HG03342 (cell line): Measurements from ENCODE around the gene COA3.
"Not testable (repeated sequence)": the region's sequence is repeated elsewhere in the genome, so short reads cannot be mapped to it uniquely, and the experiment has no call there.

Experiments used
- ATAC-seq: cut with Tn5 transposase; IDR thresholded peaks from one replicate; pipeline ENCODE4 v1.9.1; 2021; ENCODE audit warnings: mild to moderate bottlenecking, moderate library complexity; ENCODE audit not compliant: unreplicated experiment

Gene COA3

GRCh38 chr17:42783062-42783790 is 15.3 kb downstream of the COA3 start:
- no peak for ATAC-seq

- no peak for ATAC-seq
These were observed 16.1 kb downstream of the COA3 start for GRCh38 chr17:42782166-42783061.

- no peak for ATAC-seq
These were observed 16.8 kb downstream of the COA3 start for GRCh38 chr17:42781639-42782165.

- no peak for ATAC-seq
These were observed 17.5 kb downstream of the COA3 start for GRCh38 chr17:42780851-42781638.

GRCh38 chr17:42779936-42780850 is 18.3 kb downstream of the COA3 start, which contains the start of gene WNK4:
WNK4 (plus strand) TSS chr17:42780610; CDS start chr17:42780699, 89 bp downstream.
- ATAC-seq: no peak

- ATAC-seq: no peak
These were observed 19.1 kb downstream of the COA3 start for GRCh38 chr17:42779304-42779935.

- no peak for ATAC-seq
These were observed 19.9 kb downstream of the COA3 start for GRCh38 chr17:42778570-42778969.

GRCh38 chr17:42775534-42776098 is 22.9 kb downstream of the COA3 start:
- no peak for ATAC-seq

- ATAC-seq: no peak
These were observed 24.3 kb downstream of the COA3 start for GRCh38 chr17:42774066-42774745.

- peak; percentile 77 for ATAC-seq
These were observed 25.0 kb downstream of the COA3 start, which contains the start of gene VPS25 for GRCh38 chr17:42773290-42774035. VPS25 (plus strand) TSS chr17:42773449; CDS start chr17:42773476, 27 bp downstream.

GRCh38 chr17:42772945-42773289 is 25.6 kb downstream of the COA3 start:
- ATAC-seq: no peak

GRCh38 chr17:42769964-42770363 is 28.5 kb downstream of the COA3 start:
- ATAC-seq: not testable (repeated sequence)

- not testable (repeated sequence) for ATAC-seq
These were observed 30.5 kb downstream of the COA3 start for GRCh38 chr17:42768006-42768405.

- ATAC-seq: no peak
These were observed 31.0 kb downstream of the COA3 start for GRCh38 chr17:42767512-42767911.

GRCh38 chr17:42766124-42766523 is 32.4 kb downstream of the COA3 start:
- ATAC-seq: no peak

GRCh38 chr17:42761638-42762037 is 36.9 kb downstream of the COA3 start:
- no peak for ATAC-seq

GRCh38 chr17:42760652-42761581 is 37.6 kb downstream of the COA3 start, which contains the start of gene RAMP2:
RAMP2 (plus strand) TSS chr17:42761227; CDS start chr17:42761262, 35 bp downstream.
- no peak for ATAC-seq
